C1 segment of cervical spinal cord (tissue), 14 donors: ENCODE measurements around the gene PAX2.

Experiments used
- DNase-seq, 14 donors: peaks; one replicate each; lab custom pipeline; 2025; lab: John Stamatoyannopoulos, UW

Gene PAX2

GRCh38 chr10:100876585-100877460, 131.4 kb downstream of the PAX2 start:
- no peak for DNase-seq

- DNase-seq: no peak
Measured at GRCh38 chr10:100877461-100877850, 132.1 kb downstream of the PAX2 start.

GRCh38 chr10:100878291-100878910, 133.0 kb downstream of the PAX2 start:
- DNase-seq: peak in 11 of 14 donors; percentile 5 to 54 (median 29)
